Smooth muscle cell of the coronary artery (primary cell): ENCODE results near the gene APOL3. TPM values are rescaled to one million over a fixed set of nuclear protein-coding genes. Genes with fewer than 3 reads are reported as not detected.

Experiments used
- total RNA-seq: library from RNA; depleted of rRNA; stranded (reverse); fragments of >200 nt; gene quantifications from 2 replicates; pipeline ENCODE4 v1.2.3, GENCODE V29; 2014; ENCODE audit warnings: low replicate concordance

The APOL3 gene
- total RNA-seq, result 5.3 and 32.9 TPM in 2 replicates

DNA sequence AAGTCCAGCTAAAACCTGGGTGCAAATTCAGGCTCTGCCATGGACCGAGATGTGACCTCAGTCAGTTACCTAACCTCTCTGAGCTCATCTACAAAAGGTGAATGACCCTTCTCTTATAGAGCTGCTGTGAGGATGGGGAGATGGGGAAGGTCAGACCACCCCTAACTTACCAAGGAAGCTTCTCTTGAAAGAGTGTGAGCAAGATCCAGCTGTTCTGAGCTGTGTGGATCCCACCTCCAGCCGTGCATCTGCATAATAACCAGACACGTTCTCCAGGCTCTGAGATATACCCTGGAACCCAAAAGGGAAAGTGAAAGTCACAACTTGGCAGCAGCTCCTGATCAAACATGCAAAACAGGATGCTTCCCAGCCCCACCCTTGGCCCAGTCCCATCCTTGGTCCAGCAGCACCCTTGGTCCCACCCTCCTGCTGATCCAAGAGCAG lies at the start of gene APOL3:
Gene APOL3 (minus strand): TSS at position 257 of the 444 bp plus-strand sequence. CDS start 11,700 bp downstream, outside the sequence.

GRCh38 chr22:36201630-36202319 lies 41.2 kb upstream of the APOL3 start, which contains the start of gene APOL4:
TSS of gene APOL4 (minus strand) at chr22:36201809. CDS start at chr22:36201734, 75 bp downstream.

Other genes starting within 250 kb of the APOL3 start
- gene RBFOX2, start 131.9 kb downstream of the APOL3 start, total RNA-seq, result 155 and 161 TPM in 2 replicates
- gene APOL4, start 41.1 kb upstream of the APOL3 start, total RNA-seq, result 2.4 and 6.2 TPM in 2 replicates
- 49.6 and 53.1 TPM in 2 replicates for gene APOL2, start 78.8 kb upstream of the APOL3 start, total RNA-seq
- 12.0 and 45.5 TPM in 2 replicates for gene APOL1, start 92.4 kb upstream of the APOL3 start, total RNA-seq
- gene MYH9, start 227.2 kb upstream of the APOL3 start, total RNA-seq, result 686 and 1,062 TPM in 2 replicates